Glomerular endothelial cell (primary cell): ENCODE data around the gene DVL3. TPM values are rescaled to one million over a fixed set of nuclear protein-coding genes. Genes with fewer than 3 reads are reported as not detected.
A peak's percentile ranks its signal among the peaks of the same experiment; 100 is the strongest.

ENCODE experiments used
- DNase-seq: peaks from one replicate; pipeline ENCODE4 v3.0.0-alpha.2; 2011; ENCODE audit warnings: low read depth, low spot score; ENCODE audit errors: extremely low read depth
- total RNA-seq: library from RNA; depleted of rRNA; stranded (reverse); fragments of >200 nt; gene quantifications from 2 replicates; pipeline ENCODE4 v1.2.3, GENCODE V29; 2015

The DVL3 gene
- total RNA-seq, 1 donor from 2014 or later: 42.3 TPM

DNA sequence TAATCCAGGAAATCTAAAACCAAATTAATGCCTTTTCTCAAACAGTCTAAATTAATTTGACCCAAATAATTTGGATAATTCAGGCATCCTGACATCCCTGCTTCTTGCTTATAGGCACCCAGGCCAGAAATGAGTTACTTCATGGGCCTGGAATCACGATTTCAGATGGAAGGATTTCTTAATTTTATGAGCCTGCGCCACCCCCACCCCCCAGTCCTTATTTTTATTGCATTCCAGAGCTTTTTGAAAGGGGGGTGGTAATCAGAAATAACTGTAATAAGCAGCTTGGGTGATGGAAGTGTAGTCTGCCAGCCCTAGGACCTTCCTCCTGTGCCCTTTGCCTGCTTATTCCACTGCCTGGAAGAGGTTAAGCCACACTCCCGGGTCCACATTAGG, 20.8 kb downstream of the DVL3 start:
- DNase-seq: no peak

DNA sequence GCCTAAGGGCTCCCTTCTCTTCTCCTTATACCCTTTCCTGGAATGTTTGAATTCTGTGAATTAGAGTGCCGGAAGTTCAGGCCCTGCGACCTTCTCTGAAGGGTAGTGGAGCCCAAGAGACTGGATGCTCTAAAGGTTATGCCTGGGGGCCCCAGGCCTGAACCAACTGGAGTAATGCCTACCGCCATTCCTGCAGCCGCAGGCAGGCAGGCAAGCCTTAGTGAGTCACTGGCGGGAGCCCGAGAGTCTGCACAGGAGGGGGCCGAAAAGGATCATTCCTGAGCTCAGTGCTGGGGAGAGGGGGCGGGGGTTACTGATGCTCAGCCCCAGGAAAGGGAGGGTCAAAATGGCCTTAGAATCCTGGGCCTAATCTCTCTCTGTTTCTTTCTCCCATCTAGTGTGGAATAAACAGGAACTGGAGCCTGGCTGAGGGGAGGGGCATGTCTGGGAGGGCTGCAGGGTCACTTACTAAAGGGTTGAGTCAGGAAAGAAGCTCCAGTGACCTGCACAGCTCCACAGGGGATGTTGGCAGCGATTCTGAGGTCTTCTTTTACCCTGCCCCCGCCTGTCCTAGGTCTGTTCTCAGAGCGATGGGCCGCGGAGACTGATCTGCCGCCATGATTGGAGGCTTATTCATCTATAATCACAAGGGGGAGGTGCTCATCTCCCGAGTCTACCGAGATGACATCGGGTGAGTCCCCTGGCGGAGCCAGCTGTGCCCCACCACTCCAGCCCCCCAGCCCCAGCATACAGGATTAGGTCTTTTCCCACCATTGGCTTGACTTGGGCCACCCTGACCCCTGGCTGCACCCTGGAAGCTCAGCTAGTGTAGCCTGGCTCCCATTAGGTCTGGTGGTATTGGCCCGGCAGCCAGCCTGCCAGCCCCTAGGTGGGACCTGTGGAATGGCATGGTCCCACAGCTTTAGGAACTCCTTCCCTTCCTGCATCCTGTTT, 21.5 kb downstream of the DVL3 start:
- DNase-seq: no peak

- no peak for DNase-seq
These were observed 22.2 kb downstream of the DVL3 start for GRCh38 chr3:184177331-184177731.

DNA sequence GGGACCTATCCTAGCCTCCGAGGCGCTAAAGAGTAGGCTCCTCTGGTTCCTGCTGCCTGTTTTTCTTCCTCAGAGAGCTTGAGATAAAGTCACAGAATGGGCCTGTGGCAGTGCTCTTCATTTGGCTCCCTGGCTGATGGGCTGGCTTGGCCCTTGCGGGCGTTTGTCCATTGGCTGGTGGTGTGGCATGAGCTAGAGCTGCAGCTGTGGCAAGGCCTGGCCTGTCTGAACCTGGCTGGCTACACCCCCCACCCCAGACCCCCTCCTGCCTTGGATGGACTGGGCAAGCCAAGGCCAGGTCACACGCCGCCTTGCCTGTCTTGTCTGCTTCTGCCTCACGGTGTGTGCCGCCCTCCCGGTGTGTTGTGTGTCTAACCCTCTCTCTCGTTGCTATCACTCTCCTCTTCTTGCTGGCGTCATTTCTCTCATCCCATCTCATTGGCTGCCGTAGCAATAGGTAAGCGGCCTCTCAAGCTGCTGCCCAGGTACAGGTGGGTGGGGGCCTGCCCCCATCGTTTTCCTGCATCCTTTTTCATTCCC, 22.7 kb downstream of the DVL3 start:
- DNase-seq: no peak

DNA sequence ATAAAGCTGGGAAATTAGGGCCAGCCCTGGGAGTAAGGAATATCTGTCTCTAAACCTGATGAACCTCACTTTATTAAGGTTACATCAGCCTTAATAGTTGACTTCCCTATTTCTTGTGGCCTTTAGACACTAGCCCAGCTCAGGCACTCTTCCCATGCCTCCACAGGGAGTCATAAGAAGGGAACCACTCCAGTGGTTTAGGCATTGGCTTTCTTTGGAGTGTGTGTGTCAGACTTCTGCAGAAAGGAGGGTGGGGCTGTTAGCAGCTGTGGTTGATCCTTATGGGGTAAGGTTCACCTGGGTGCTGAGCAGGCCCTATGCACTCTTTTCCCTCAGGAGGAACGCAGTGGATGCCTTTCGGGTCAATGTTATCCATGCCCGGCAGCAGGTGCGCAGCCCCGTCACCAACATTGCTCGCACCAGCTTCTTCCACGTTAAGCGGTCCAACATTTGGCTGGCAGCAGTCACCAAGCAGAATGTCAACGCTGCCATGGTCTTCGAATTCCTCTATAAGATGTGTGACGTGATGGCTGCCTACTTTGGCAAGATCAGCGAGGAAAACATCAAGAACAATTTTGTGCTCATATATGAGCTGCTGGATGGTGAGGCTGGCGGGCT, 23.5 kb downstream of the DVL3 start:
- no peak for DNase-seq

- no peak for DNase-seq
These were observed 25.0 kb downstream of the DVL3 start for GRCh38 chr3:184180165-184180564.

- DNase-seq: no peak
These were observed 26.4 kb downstream of the DVL3 start for GRCh38 chr3:184181596-184181995.

GRCh38 chr3:184183679-184184078, 28.5 kb downstream of the DVL3 start:
- no peak for DNase-seq

- no peak for DNase-seq
These were observed 29.5 kb downstream of the DVL3 start for GRCh38 chr3:184184546-184185230.

- DNase-seq: peak; percentile 87
These were observed 30.4 kb downstream of the DVL3 start for GRCh38 chr3:184185461-184186183.

DNA sequence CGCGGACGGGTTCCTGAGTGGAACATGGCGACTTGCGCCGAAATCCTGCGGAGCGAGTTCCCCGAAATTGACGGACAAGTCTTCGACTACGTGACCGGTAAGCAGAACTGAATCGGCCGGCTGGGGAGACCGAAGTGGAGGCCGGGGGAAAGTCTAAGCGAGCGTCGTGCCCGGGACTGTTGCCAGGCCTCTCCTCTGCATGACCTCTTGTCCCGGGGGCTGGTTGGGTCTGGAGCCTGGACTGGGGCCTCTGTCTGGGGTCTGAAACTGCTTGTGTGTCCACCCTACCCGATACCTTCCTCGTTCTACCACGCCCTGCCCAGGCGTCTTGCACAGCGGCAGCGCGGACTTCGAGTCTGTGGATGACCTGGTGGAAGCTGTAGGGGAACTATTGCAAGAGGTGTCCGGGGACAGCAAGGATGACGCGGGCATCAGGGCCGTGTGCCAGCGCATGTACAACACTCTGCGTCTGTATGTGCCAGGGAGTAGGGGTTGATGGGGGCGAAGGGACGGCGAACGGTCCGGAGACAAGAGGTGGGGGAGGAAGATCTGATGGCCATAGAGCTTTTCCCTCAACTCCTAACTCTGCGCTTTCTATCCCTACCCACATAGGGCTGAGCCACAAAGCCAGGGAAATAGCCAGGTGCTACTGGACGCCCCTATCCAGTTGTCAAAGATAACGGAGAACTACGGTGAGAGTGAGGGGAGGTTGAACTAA, 31.2 kb downstream of the DVL3 start, which contains the start of gene ABCF3:
Gene ABCF3 (plus strand): TSS at position 16 of the 718 bp plus-strand sequence. CDS start 9 bp downstream, at position 25.
- DNase-seq: no peak

DNA sequence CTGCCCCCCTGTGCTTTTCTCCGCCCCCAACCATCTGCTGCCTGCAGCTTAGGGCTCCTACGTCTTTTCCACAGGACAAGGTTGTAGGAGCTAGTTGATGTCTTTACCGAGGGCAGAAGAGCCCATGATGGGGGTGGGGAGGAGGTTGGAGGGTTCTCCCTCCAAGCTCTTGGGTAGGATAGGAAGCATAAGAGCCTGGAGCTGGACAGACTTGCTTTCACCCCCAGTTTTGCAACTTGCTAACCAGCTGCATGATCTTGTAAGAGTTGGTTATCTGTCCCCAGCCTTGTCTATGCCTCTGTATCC, 31.7 kb downstream of the DVL3 start:
- no peak for DNase-seq

- DNase-seq: no peak
These were observed 32.9 kb downstream of the DVL3 start for GRCh38 chr3:184188080-184188479.

DNA sequence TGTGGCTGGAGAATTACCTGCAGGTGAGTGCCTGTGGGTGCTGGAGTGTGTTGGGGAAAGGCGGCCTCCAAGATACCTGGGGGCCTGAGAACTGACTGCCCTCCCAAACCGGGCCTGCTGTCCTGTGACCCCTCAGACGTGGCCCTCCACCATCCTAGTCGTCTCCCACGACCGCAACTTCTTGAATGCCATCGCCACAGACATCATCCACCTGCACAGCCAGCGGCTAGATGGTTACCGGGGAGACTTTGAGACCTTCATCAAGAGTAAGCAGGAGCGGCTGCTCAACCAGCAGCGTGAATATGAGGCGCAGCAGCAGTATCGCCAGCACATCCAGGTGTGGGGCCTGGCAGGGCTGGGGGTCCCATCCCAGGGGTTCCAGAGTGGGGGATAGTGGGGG, 34.2 kb downstream of the DVL3 start:
- no peak for DNase-seq

GRCh38 chr3:184192889-184193288, 37.7 kb downstream of the DVL3 start:
- no peak for DNase-seq

DNA sequence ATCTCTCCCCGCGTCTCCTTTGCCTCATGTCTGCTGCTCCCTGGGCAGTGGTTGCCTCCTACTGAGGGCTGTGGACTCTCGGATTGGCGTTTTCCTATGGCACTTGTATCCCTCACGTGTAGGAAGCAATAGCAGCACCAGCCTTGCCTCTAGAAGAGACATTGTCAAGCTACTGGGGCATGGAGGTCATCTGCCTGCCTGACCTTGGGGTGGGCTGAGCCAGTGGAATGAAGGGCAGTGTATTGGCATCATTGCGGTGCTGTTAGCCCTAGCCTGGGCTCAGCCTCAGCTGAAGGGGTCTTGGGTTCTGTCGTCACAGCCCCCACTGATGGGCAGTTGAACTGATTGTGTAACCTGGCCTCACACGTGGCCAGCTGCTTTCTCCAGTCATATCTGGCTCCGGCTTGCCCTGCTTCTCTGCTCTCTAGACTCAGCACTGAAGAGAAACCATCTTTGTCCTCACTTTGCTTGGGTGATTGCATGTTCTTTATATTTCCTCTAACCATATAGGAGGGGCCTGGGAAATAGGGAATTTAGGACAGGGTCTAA, 38.9 kb downstream of the DVL3 start:
- no peak for DNase-seq

DNA sequence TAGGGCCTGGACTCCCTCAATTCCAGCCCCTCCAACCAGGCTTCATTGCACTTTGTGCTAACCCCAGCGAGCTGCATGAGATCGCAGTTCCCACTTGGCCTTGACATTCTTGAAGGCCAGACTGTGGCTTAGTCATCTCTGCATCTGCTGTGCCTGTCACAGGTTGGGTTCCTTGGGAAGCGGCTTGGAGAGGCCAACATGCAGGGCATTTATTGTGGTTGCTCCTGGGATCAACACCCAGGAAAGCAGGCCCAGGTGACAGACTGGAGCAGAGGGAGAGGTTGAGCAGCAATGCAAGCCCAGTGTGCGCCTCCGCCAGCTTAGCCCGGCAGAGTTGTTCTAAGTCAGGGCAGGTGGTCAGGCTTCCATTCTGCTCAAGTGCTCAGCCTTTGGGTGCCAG, 41.4 kb downstream of the DVL3 start:
- no peak for DNase-seq

- no peak for DNase-seq
These were observed 43.3 kb downstream of the DVL3 start for GRCh38 chr3:184198509-184198908.

DNA sequence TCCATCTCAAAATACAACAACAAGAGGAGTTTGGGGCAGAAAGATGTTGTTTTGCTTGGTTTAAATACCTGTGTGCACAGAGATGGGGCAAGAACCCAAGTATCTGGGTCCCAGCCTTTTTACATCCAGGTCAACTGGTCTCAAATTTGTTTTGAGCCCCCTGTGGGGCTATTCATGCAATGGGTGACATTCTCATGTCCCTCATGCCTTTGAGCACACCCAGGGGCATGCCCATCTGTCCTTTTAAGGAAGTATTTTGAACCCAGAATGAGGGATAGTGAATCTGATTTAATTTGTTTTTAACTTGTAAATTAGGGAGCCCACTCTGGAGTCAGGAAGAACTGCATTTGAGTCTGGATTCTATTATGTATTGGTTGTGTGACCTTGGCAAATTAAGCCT, 45.6 kb downstream of the DVL3 start:
- no peak for DNase-seq

- no peak for DNase-seq
These were observed 48.3 kb downstream of the DVL3 start for GRCh38 chr3:184203526-184203925.
